H9 (cell line): ENCODE data around the gene ZFYVE28. TPM values are rescaled to one million over a fixed set of nuclear protein-coding genes. Genes with fewer than 3 reads are reported as not detected.

ENCODE experiments used
- DNase-seq: peaks from one replicate; pipeline ENCODE4 v3.0.0-alpha.2; 2017
- H2AFZ ChIP-seq: one replicate; pipeline ENCODE4 v1.6.1; 2013; ENCODE audit warnings: mild to moderate bottlenecking, low read length, control low read depth, moderate library complexity
- H2AK5ac ChIP-seq: 2 replicates; pipeline ENCODE4 v1.6.1; 2013; ENCODE audit warnings: low read length, control low read depth, mixed read lengths; ENCODE audit not compliant: insufficient read length
- H2BK120ac ChIP-seq: one replicate; pipeline ENCODE4 v1.6.1; 2013; ENCODE audit warnings: low read depth, mild to moderate bottlenecking, low read length, control low read depth, inconsistent platforms; ENCODE audit not compliant: poor library complexity, severe bottlenecking
- H2BK12ac ChIP-seq: 2 replicates; pipeline ENCODE4 v1.6.1; 2013; ENCODE audit warnings: low read length, control low read depth, mixed read lengths, low read depth; ENCODE audit not compliant: insufficient read length
- H2BK15ac ChIP-seq: 2 replicates; pipeline ENCODE4 v1.6.1; 2013; ENCODE audit warnings: low read depth, low read length, control low read depth
- H2BK20ac ChIP-seq: one replicate; pipeline ENCODE4 v1.6.1; 2013; ENCODE audit warnings: low read depth, mild to moderate bottlenecking, low read length, control low read depth, inconsistent platforms; ENCODE audit not compliant: poor library complexity, severe bottlenecking
- H2BK5ac ChIP-seq: 2 replicates; pipeline ENCODE4 v1.6.1; 2013; ENCODE audit warnings: low read length, control low read depth, mixed read lengths; ENCODE audit not compliant: insufficient read length
- H3K14ac ChIP-seq: 2 replicates; pipeline ENCODE4 v1.6.1; 2013; ENCODE audit warnings: low read length, control low read depth; ENCODE audit not compliant: insufficient read depth
- H3K18ac ChIP-seq: 2 replicates; pipeline ENCODE4 v1.6.1; 2013; ENCODE audit warnings: low read depth, mild to moderate bottlenecking, mixed read lengths, low read length, control low read depth; ENCODE audit not compliant: insufficient read length
- H3K23ac ChIP-seq: 2 replicates; pipeline ENCODE4 v1.6.1; 2013; ENCODE audit warnings: low read length, control low read depth, mixed read lengths, low read depth; ENCODE audit not compliant: insufficient read length
- H3K23me2 ChIP-seq: 2 replicates; pipeline ENCODE4 v1.6.1; 2013; ENCODE audit warnings: low read depth, mild to moderate bottlenecking, mixed read lengths, low read length, control low read depth; ENCODE audit not compliant: insufficient read length, poor library complexity, severe bottlenecking
- H3K27ac ChIP-seq: 2 replicates; pipeline ENCODE4 v1.5.1; 2013; ENCODE audit warnings: low read length, control low read depth, mixed read lengths, low read depth; ENCODE audit not compliant: insufficient read length
- H3K27me3 ChIP-seq: 2 replicates; pipeline ENCODE4 v1.6.1; 2013; ENCODE audit warnings: low read length, control low read depth, inconsistent platforms; ENCODE audit not compliant: insufficient read depth
- H3K4ac ChIP-seq: 2 replicates; pipeline ENCODE4 v1.6.1; 2013; ENCODE audit warnings: low read depth, mild to moderate bottlenecking, control low read depth, inconsistent platforms, low read length, moderate library complexity
- H3K4me1 ChIP-seq: 2 replicates; pipeline ENCODE4 v1.6.1; 2013; ENCODE audit warnings: low read length, control low read depth, inconsistent platforms; ENCODE audit not compliant: insufficient read depth
- H3K4me2 ChIP-seq: 2 replicates; pipeline ENCODE4 v1.6.1; 2013; ENCODE audit warnings: low read length, control low read depth, mixed read lengths; ENCODE audit not compliant: insufficient read length, insufficient read depth
- H3K56ac ChIP-seq: 2 replicates; pipeline ENCODE4 v1.6.1; 2013; ENCODE audit warnings: low read depth, mild to moderate bottlenecking, mixed read lengths, low read length, control low read depth; ENCODE audit not compliant: insufficient read length
- H3K79me1 ChIP-seq: 2 replicates; pipeline ENCODE4 v1.6.1; 2013; ENCODE audit warnings: low read depth, mild to moderate bottlenecking, moderate library complexity, low read length, control low read depth, inconsistent platforms; ENCODE audit not compliant: insufficient read depth, poor library complexity, severe bottlenecking
- H3K79me2 ChIP-seq: 2 replicates; pipeline ENCODE4 v1.6.1; 2013; ENCODE audit warnings: low read length, control low read depth, inconsistent platforms; ENCODE audit not compliant: insufficient read depth
- H3K9ac ChIP-seq: 2 replicates; pipeline ENCODE4 v1.6.1; 2013; ENCODE audit warnings: low read length, control low read depth, mixed read lengths; ENCODE audit not compliant: insufficient read length; ENCODE audit errors: extremely low read depth
- H3K9me3 ChIP-seq: one replicate; pipeline ENCODE4 v1.6.1; 2013; ENCODE audit warnings: low read depth, low read length, inconsistent platforms; ENCODE audit not compliant: control insufficient read depth
- H3T11ph ChIP-seq: one replicate; pipeline ENCODE4 v1.6.1; 2013; ENCODE audit warnings: mild to moderate bottlenecking, low read length, control low read depth, inconsistent platforms
- H4K20me1 ChIP-seq: one replicate; pipeline ENCODE4 v1.6.1; 2013; ENCODE audit not compliant: control insufficient read depth, insufficient read length, insufficient read depth
- H4K5ac ChIP-seq: 2 replicates; pipeline ENCODE4 v1.6.1; 2013; ENCODE audit warnings: low read depth, mild to moderate bottlenecking, mixed read lengths, low read length, control low read depth; ENCODE audit not compliant: insufficient read length
- H4K8ac ChIP-seq: replicated peaks from 2 replicates; pipeline ENCODE4 v1.6.1; 2013; ENCODE audit warnings: low read length, control low read depth, mixed read lengths, low read depth; ENCODE audit not compliant: insufficient read length
- H4K91ac ChIP-seq: 2 replicates; pipeline ENCODE4 v1.6.1; 2013; ENCODE audit warnings: low read depth, mild to moderate bottlenecking, moderate library complexity, mixed read lengths, low read length, control low read depth; ENCODE audit not compliant: insufficient read length
- H3K27ac Mint-ChIP-seq, 3 experiments: 2 replicates in 2 of 3; 3 replicates in 1 of 3; pipeline ENCODE4 v1.8.0; 2020 to 2021; ENCODE audit warnings: mixed read lengths in 3 of 3, mild to moderate bottlenecking in 1 of 3, moderate library complexity in 1 of 3
- H3K27me3 Mint-ChIP-seq: 2 replicates; pipeline ENCODE4 v1.8.0; 2021; ENCODE audit warnings: low read depth, mild to moderate bottlenecking, moderate library complexity, mixed read lengths
- H3K36me3 Mint-ChIP-seq, 3 experiments: 2 replicates in 2 of 3; 3 replicates in 1 of 3; pipeline ENCODE4 v1.8.0; 2020 to 2021; ENCODE audit warnings: low read depth in 3 of 3, mixed read lengths in 3 of 3; ENCODE audit not compliant: insufficient read depth in 1 of 3
- H3K4me1 Mint-ChIP-seq, 2 experiments: 2 replicates each; pipeline ENCODE4 v1.8.0; 2020; ENCODE audit warnings: mixed read lengths in 2 of 2
- H3K4me3 Mint-ChIP-seq, 2 experiments: 2 replicates in 1 of 2; 3 replicates in 1 of 2; pipeline ENCODE4 v1.8.0; 2020 to 2021; ENCODE audit warnings: mild to moderate bottlenecking in 2 of 2, mixed read lengths in 2 of 2, moderate library complexity in 1 of 2
- H3K9me3 Mint-ChIP-seq, 2 experiments: 2 replicates in 1 of 2; 3 replicates in 1 of 2; pipeline ENCODE4 v1.8.0; 2020; ENCODE audit warnings: mild to moderate bottlenecking in 2 of 2, mixed read lengths in 2 of 2, moderate library complexity in 1 of 2
- CTCF ChIP-seq: fragments of 200-600 bp; sonication (generic); conservative IDR thresholded peaks from 3 replicates; pipeline ENCODE4 v1.8.0; 2021; ENCODE audit warnings: antibody characterized with exemption, mild to moderate bottlenecking
- WGBS: extraction: QIAGEN DNeasy Blood & Tissue Kit; methylation state at CpG from one replicate; pipeline ENCODE4 v1.1.7; 2013; ENCODE audit warnings: missing lambda C conversion rate, low lambda C conversion rate, mixed read lengths; ENCODE audit not compliant: insufficient read length; ENCODE audit errors: extremely low coverage; 5-methylcytosine and 5-hydroxymethylcytosine counted together
- total RNA-seq: library from RNA; stranded (reverse); gene quantifications from 2 replicates; pipeline ENCODE4 v1.2.1, GENCODE V29; 2021

The ZFYVE28 gene
- total RNA-seq, 1 experiment from 2014 or later: 0.98 TPM

GRCh38 chr4:2262944-2263250, 155.5 kb downstream of the ZFYVE28 start:
- Histone ChIP-seq H3K4me1 (peaks cover 2% of the 10 kb centered on the region; the same call in 1 of the 2 replicates), H2BK12ac (no peak overlapping the region), H4K91ac (no peak overlapping the region), H2BK5ac (no peak overlapping the region), H3K56ac (no peak overlapping the region), H2AFZ (no peak overlapping the region), H3K18ac (peak overlapping the region; percentile 71), H3T11ph (no peak overlapping the region), H3K23ac (no peak overlapping the region), H3K27ac (no peak overlapping the region), H3K4me2 (peak overlapping the region; percentile 70), H2AK5ac (no peak overlapping the region), H2BK120ac (no peak overlapping the region), H3K27me3 (no peaks in the 10 kb centered on the region), H3K14ac (peak overlapping the region; percentile 28; the same call in 1 of the 2 replicates), H3K23me2 (peaks cover 9% of the 10 kb centered on the region), H3K9ac (peak overlapping the region; percentile 17), H3K79me1 (no peaks in the 10 kb centered on the region), H3K4ac (no peak overlapping the region), H4K20me1 (peaks cover 2% of the 10 kb centered on the region), H3K79me2 (no peaks in the 10 kb centered on the region), H4K8ac (no peak overlapping the region), H2BK15ac (no peak overlapping the region; the same call in 1 of the 2 replicates), H4K5ac (no peak overlapping the region), H3K9me3 (no peaks in the 10 kb centered on the region), H2BK20ac (no peak overlapping the region)
- DNase-seq: no peak
- no peak overlapping the region for H3K27ac Mint-ChIP-seq
- no CpG with 5 or more reads among the region's 13 CpGs for WGBS
- no peaks in the 10 kb centered on the region for H3K27me3 Mint-ChIP-seq
- no peaks in the 10 kb centered on the region for H3K9me3 Mint-ChIP-seq
- no peak for TF ChIP-seq CTCF
- H3K4me1 Mint-ChIP-seq: peaks cover 11 to 13% of the 10 kb centered on the region in 2 experiments
- peak overlapping the region; percentile 56 to 77 for H3K4me3 Mint-ChIP-seq
- H3K36me3 Mint-ChIP-seq: no peaks in the 10 kb centered on the region
